NCI-H1436 treated with DMSO at 0.1 percent for 48 hours (cell line): Measurements from ENCODE around the gene EDARADD.
"Not testable (repeated sequence)": the region's sequence is repeated elsewhere in the genome, so short reads cannot be mapped to it uniquely, and the experiment has no call there.

Source experiments
- DNase-seq: peaks from one replicate; lab custom pipeline; 2025; lab: John Stamatoyannopoulos, UW

The EDARADD gene

GRCh38 chr1:236489161-236489560 is 95.1 kb downstream of the EDARADD start:
- not testable (repeated sequence) for DNase-seq

- no peak for DNase-seq
Observed at GRCh38 chr1:236489710-236490377, 95.8 kb downstream of the EDARADD start.

- no peak for DNase-seq
Observed at GRCh38 chr1:236491469-236492136, 97.5 kb downstream of the EDARADD start.

- DNase-seq: no peak
Observed at GRCh38 chr1:236492378-236492777, 98.3 kb downstream of the EDARADD start.

- DNase-seq: no peak
Observed at GRCh38 chr1:236494082-236494481, 100.0 kb downstream of the EDARADD start.

- no peak for DNase-seq
Observed at GRCh38 chr1:236494586-236495466, 100.7 kb downstream of the EDARADD start.

- peak; percentile 46 for DNase-seq
Observed at GRCh38 chr1:236495467-236496112, 101.5 kb downstream of the EDARADD start.

- no peak for DNase-seq
Observed at GRCh38 chr1:236497908-236498307, 103.8 kb downstream of the EDARADD start.

GRCh38 chr1:236501093-236501492 is 107.0 kb downstream of the EDARADD start:
- DNase-seq: no peak

GRCh38 chr1:236502579-236502971 is 108.5 kb downstream of the EDARADD start:
- DNase-seq: no peak

- DNase-seq: no peak
Observed at GRCh38 chr1:236502972-236503639, 109.0 kb downstream of the EDARADD start.

GRCh38 chr1:236504338-236504737 is 110.3 kb downstream of the EDARADD start:
- DNase-seq: not testable (repeated sequence)

- DNase-seq: no peak
Observed at GRCh38 chr1:236507022-236507700, 113.1 kb downstream of the EDARADD start.

GRCh38 chr1:236508593-236509027 is 114.5 kb downstream of the EDARADD start:
- DNase-seq: no peak

GRCh38 chr1:236509203-236509602 is 115.1 kb downstream of the EDARADD start:
- no peak for DNase-seq

GRCh38 chr1:236509647-236510401 is 115.7 kb downstream of the EDARADD start:
- DNase-seq: no peak

GRCh38 chr1:236511735-236512418 is 117.8 kb downstream of the EDARADD start:
- DNase-seq: no peak

- DNase-seq: peak; percentile 27
Observed at GRCh38 chr1:236514703-236515442, 120.8 kb downstream of the EDARADD start.

GRCh38 chr1:236515443-236515958 is 121.4 kb downstream of the EDARADD start:
- DNase-seq: no peak
